Transverse colon (tissue), 4 donors: ENCODE data around the gene ATP5F1D.

ENCODE experiments used
- CTCF ChIP-seq, 5 experiments: fragments of 200-600 bp in 3 of 5; fragments of 450-650 bp in 2 of 5; sonication (generic) in 3 of 5; IDR thresholded peaks; 1 replicate in 2 of 5; 2 replicates in 3 of 5; pipeline ENCODE4 v1.5.1; 2016 to 2017; ENCODE audit warnings: antibody characterized with exemption in 5 of 5, inconsistent platforms in 3 of 5, mild to moderate bottlenecking in 2 of 5, moderate library complexity in 1 of 5
- EP300 ChIP-seq: sonication (generic); formaldehyde crosslinking; IDR thresholded peaks from one replicate; pipeline ENCODE4 v1.6.1; 2017; ENCODE audit warnings: antibody characterized with exemption, low read depth
- POLR2A ChIP-seq: fragments of 450-650 bp; IDR thresholded peaks from one replicate; pipeline ENCODE4 v1.6.1; 2016; ENCODE audit warnings: antibody characterized with exemption, mild to moderate bottlenecking, moderate library complexity
- POLR2AphosphoS5 ChIP-seq, 3 donors: sonication (generic); formaldehyde crosslinking; IDR thresholded peaks; one replicate each; pipeline ENCODE4 v1.6.1; 2016; ENCODE audit warnings: antibody characterized with exemption in 3 of 3

- TF ChIP-seq POLR2A, result no peak
- no peak for TF ChIP-seq CTCF (IDR thresholded peaks at IDR 0.05)
- TF ChIP-seq POLR2AphosphoS5 (IDR thresholded peaks at IDR 0.05), result no peak
- no peak for TF ChIP-seq EP300
Measured at GRCh38 chr19:1238369-1239303, 2.9 kb upstream of the ATP5F1D start.
